CD14-positive monocyte (primary cell): ENCODE measurements around the gene NCCRP1. TPM values are rescaled to one million over a fixed set of nuclear protein-coding genes. Genes with fewer than 3 reads are reported as not detected.
A peak's percentile ranks its signal among the peaks of the same experiment; 100 is the strongest.

Experiments used
- DNase-seq, 3 donors: peaks; one replicate each; pipeline ENCODE4 v3.0.0-alpha.2; 2011 to 2022
- H2AFZ ChIP-seq: 2 replicates; pipeline ENCODE4 v1.6.0; 2012; ENCODE audit warnings: mild to moderate bottlenecking, low read depth, low read length, inconsistent platforms; ENCODE audit not compliant: insufficient read depth, poor library complexity, severe bottlenecking
- H3K27ac ChIP-seq, 2 donors: 1 replicate in 1 of 2; 2 replicates in 1 of 2; pipeline ENCODE4 v1.5.1; 2012 to 2013; ENCODE audit warnings: low read length in 2 of 2, control low read depth in 1 of 2, inconsistent platforms in 1 of 2, low read depth in 1 of 2, mild to moderate bottlenecking in 1 of 2
- H3K27me3 ChIP-seq, 2 donors: one replicate each; pipeline versions ENCODE4 v1.6.0 to v1.6.1; 2011 to 2013; ENCODE audit warnings: low read length in 2 of 2; ENCODE audit not compliant: control insufficient read depth in 2 of 2, insufficient read depth in 2 of 2
- H3K36me3 ChIP-seq, 2 donors: replicated peaks in 1 of 2; 1 replicate in 1 of 2; 2 replicates in 1 of 2; pipeline versions ENCODE4 v1.5.1 to v1.6.1; 2012 to 2013; ENCODE audit warnings: low read length in 2 of 2, control low read depth in 1 of 2, inconsistent platforms in 1 of 2, mild to moderate bottlenecking in 1 of 2; ENCODE audit not compliant: insufficient read depth in 2 of 2, control insufficient read depth in 1 of 2
- H3K4me1 ChIP-seq, 2 donors: 1 replicate in 1 of 2; 2 replicates in 1 of 2; pipeline versions ENCODE4 v1.5.1 to v1.6.1; 2012 to 2013; ENCODE audit warnings: low read length in 2 of 2, control low read depth in 1 of 2, inconsistent platforms in 1 of 2, mild to moderate bottlenecking in 1 of 2, moderate library complexity in 1 of 2; ENCODE audit not compliant: insufficient read depth in 2 of 2, control insufficient read depth in 1 of 2
- H3K4me2 ChIP-seq: replicated peaks from 2 replicates; pipeline ENCODE3; 2012; ENCODE audit warnings: low read length, moderate library complexity, mild to moderate bottlenecking; ENCODE audit not compliant: poor library complexity, severe bottlenecking; ENCODE audit errors: extremely low read depth
- H3K4me3 ChIP-seq, 3 experiments: fragments of 200-600 bp in 1 of 3; sonication (generic) in 1 of 3; replicated peaks in 1 of 3; 1 replicate in 2 of 3; 2 replicates in 1 of 3; pipeline ENCODE4 v1.5.1; 2011 to 2013; ENCODE audit warnings: low read length in 3 of 3, mild to moderate bottlenecking in 3 of 3, control low read depth in 2 of 3, low read depth in 2 of 3, inconsistent platforms in 1 of 3, moderate library complexity in 1 of 3
- H3K79me2 ChIP-seq: 2 replicates; pipeline ENCODE4 v1.6.0; 2012; ENCODE audit warnings: mild to moderate bottlenecking, control low read depth, inconsistent platforms, low read length, moderate library complexity; ENCODE audit not compliant: insufficient read depth
- H3K9ac ChIP-seq: 2 replicates; pipeline ENCODE4 v1.6.0; 2017; ENCODE audit warnings: low read length, mild to moderate bottlenecking; ENCODE audit not compliant: insufficient read depth, poor library complexity, severe bottlenecking
- H3K9me3 ChIP-seq, 2 donors: replicated peaks in 1 of 2; 1 replicate in 1 of 2; 2 replicates in 1 of 2; pipeline versions ENCODE4 v1.5.1 to v1.6.1; 2012 to 2013; ENCODE audit warnings: low read length in 2 of 2, control low read depth in 1 of 2; ENCODE audit not compliant: control insufficient read depth in 1 of 2, insufficient read depth in 1 of 2
- H4K20me1 ChIP-seq: 2 replicates; pipeline ENCODE4 v1.6.0; 2012; ENCODE audit warnings: mild to moderate bottlenecking, low read length, control low read depth, moderate library complexity; ENCODE audit not compliant: insufficient read depth
- H3K27ac Mint-ChIP-seq, 7 donors: one replicate each; pipeline ENCODE4 v1.8.0; 2020; ENCODE audit warnings: mild to moderate bottlenecking in 7 of 7, mixed read lengths in 7 of 7, moderate library complexity in 6 of 7, inconsistent platforms in 2 of 7
- H3K27me3 Mint-ChIP-seq, 3 donors: one replicate each; pipeline ENCODE4 v1.8.0; 2021 to 2022; ENCODE audit warnings: low read depth in 3 of 3, mild to moderate bottlenecking in 3 of 3, mixed read lengths in 3 of 3, moderate library complexity in 3 of 3, inconsistent platforms in 1 of 3
- H3K36me3 Mint-ChIP-seq, 2 donors: one replicate each; pipeline ENCODE4 v1.8.0; 2020; ENCODE audit warnings: mixed read lengths in 2 of 2, inconsistent platforms in 1 of 2, mild to moderate bottlenecking in 1 of 2
- H3K4me1 Mint-ChIP-seq: one replicate; pipeline ENCODE4 v1.8.0; 2020; ENCODE audit warnings: mild to moderate bottlenecking, mixed read lengths
- H3K4me3 Mint-ChIP-seq, 2 donors: one replicate each; pipeline ENCODE4 v1.8.0; 2020; ENCODE audit warnings: mild to moderate bottlenecking in 2 of 2, mixed read lengths in 2 of 2, moderate library complexity in 1 of 2
- H3K9me3 Mint-ChIP-seq, 7 donors: one replicate each; pipeline ENCODE4 v1.8.0; 2020 to 2022; ENCODE audit warnings: mixed read lengths in 7 of 7, mild to moderate bottlenecking in 6 of 7, moderate library complexity in 6 of 7, inconsistent platforms in 2 of 7
- CTCF ChIP-seq: fragments of 200-600 bp; IDR thresholded peaks from one replicate; pipeline ENCODE4 v1.8.0; 2022; ENCODE audit warnings: antibody characterized with exemption, mild to moderate bottlenecking
- WGBS: methylation state at CpG from one replicate; pipeline ENCODE4 v1.1.5; 2013; ENCODE audit warnings: missing lambda C conversion rate; ENCODE audit not compliant: insufficient coverage; 5-methylcytosine and 5-hydroxymethylcytosine counted together
- intact Hi-C, 2 donors: fragments of 100-400 bp; cut with micrococcal nuclease; formaldehyde crosslinking; loops; one replicate each; pipeline versions ENCODE4 v1.15.0 to v1.15.1; 2023
- polyA plus RNA-seq, 3 donors: library from polyadenylated mRNA; depleted of rRNA in 1 of 3; unstranded in 2 of 3; stranded (reverse) in 1 of 3; fragments of 300-500 nt in 2 of 3; fragments of >200 nt in 1 of 3; fragmentation: Illumina TruSeq in 2 of 3; gene quantifications; 1 replicate in 2 of 3; 2 replicates in 1 of 3; pipeline ENCODE4 v1.2.3, GENCODE V29; 2012 to 2021

Gene NCCRP1
- polyA plus RNA-seq, 3 donors = not detected

DNA sequence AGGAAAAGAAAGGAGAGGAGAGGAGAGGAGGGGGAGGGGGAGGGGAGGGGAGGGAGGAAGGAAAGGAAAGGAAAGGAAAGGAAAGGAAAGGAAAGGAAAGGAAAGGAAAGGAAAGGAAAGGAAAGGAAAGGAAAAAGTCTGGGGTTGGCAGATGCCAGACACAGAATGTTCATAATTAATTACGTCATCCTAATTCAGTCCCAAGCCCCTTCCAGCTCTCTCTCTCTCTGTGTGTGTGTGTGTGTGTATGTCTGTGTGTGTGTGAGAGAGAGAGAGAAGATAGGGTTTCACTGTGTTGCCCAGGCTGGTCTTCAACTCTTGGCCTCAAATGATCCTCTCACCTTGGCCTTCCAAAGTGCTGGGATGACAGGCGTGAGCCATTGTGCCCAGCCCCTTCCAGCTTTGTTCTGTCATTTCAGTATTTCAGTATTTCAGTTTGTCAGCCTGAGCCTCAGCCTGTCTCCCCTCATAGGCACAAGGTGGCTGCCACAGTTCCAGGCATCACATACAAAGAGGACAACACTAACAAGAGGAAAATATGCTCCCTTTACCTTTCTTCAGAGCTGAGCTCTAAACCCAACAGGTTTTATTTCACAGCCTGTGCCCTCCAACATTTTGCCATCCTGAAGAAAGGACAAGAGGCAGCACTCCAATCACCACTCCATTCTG lies 33.5 kb downstream of the NCCRP1 start:
- peak overlapping the region in 1 of 7 donors; percentile 68 for H3K27ac Mint-ChIP-seq
- no peak overlapping the region for H3K4me3 ChIP-seq
- no peak overlapping the region for H3K4me2 ChIP-seq
- H4K20me1 ChIP-seq = no peaks in the 10 kb centered on the region
- no peaks in the 10 kb centered on the region for H3K4me1 Mint-ChIP-seq
- no peak for TF ChIP-seq CTCF
- H2AFZ ChIP-seq = no peak overlapping the region
- no peak overlapping the region for H3K4me3 Mint-ChIP-seq
- intact Hi-C loops = no loop called here
- no peak overlapping the region for H3K27ac ChIP-seq
- H3K4me1 ChIP-seq = no peaks in the 10 kb centered on the region
- H3K36me3 Mint-ChIP-seq = no peaks in the 10 kb centered on the region
- no peaks in the 10 kb centered on the region for H3K79me2 ChIP-seq
- no peak overlapping the region for H3K9ac ChIP-seq
- no peaks in the 10 kb centered on the region for H3K9me3 ChIP-seq
- no peak for DNase-seq
- H3K27me3 Mint-ChIP-seq = peaks cover 3 to 15% (median 11%) of the 10 kb centered on the region in 3 donors
- WGBS = 100% methylated on average over 1 of the region's 2 CpGs
- H3K27me3 ChIP-seq = no peaks in the 10 kb centered on the region
- H3K36me3 ChIP-seq = no peaks in the 10 kb centered on the region
- peaks cover 0 to 4% (median 0%) of the 10 kb centered on the region in 7 donors for H3K9me3 Mint-ChIP-seq

DNA sequence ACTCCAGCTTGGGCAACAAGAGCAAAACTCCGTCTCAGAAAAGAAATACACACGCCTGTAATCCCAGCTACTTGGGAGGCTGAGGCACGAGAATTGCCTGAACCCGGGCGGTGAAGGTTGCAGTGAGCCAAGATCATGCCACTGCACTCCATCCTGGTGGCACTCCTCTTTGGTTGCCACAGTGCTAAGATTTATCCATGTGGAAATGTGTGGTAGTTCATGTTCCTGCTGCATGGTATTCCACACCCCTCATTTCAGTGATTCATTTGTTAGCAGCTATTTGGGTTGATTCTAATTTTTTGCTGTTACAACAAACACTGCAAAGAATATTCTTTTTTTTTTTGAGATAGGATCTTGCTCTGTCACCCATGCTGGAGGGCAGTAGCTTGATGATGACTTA lies 35.9 kb downstream of the NCCRP1 start:
- intact Hi-C loops = no loop called here
- 96% methylated on average over 5 of the region's 5 CpGs for WGBS

More for the DNA sequence above, 35.9 kb downstream of the NCCRP1 start:
- no peaks in the 10 kb centered on the region for H3K4me1 ChIP-seq
- no peak overlapping the region for H3K4me2 ChIP-seq
- no peaks in the 10 kb centered on the region for H3K9me3 ChIP-seq
- no peaks in the 10 kb centered on the region for H3K27me3 ChIP-seq
- H3K79me2 ChIP-seq = no peaks in the 10 kb centered on the region
- no peak overlapping the region for H3K27ac ChIP-seq
- H2AFZ ChIP-seq = no peak overlapping the region
- H3K27me3 Mint-ChIP-seq = peaks cover 3 to 11% (median 9%) of the 10 kb centered on the region in 3 donors
- H3K27ac Mint-ChIP-seq = no peak overlapping the region
- no peaks in the 10 kb centered on the region for H3K36me3 Mint-ChIP-seq
- no peak for DNase-seq
- no peak overlapping the region for H3K4me3 Mint-ChIP-seq
- H3K36me3 ChIP-seq = no peaks in the 10 kb centered on the region
- H3K4me1 Mint-ChIP-seq = peaks cover 2% of the 10 kb centered on the region
- no peak for TF ChIP-seq CTCF
- no peaks in the 10 kb centered on the region for H4K20me1 ChIP-seq
- H3K4me3 ChIP-seq = no peak overlapping the region
- H3K9me3 Mint-ChIP-seq = peaks cover 0 to 4% (median 0%) of the 10 kb centered on the region in 7 donors
- no peak overlapping the region for H3K9ac ChIP-seq
